Measurements from ENCODE around the gene GLT6D1.

GLT6D1 gene

GRCh38 chr9:135607401-135608293, 31.7 kb downstream of the GLT6D1 start:
- no peak for DNase-seq

DNA sequence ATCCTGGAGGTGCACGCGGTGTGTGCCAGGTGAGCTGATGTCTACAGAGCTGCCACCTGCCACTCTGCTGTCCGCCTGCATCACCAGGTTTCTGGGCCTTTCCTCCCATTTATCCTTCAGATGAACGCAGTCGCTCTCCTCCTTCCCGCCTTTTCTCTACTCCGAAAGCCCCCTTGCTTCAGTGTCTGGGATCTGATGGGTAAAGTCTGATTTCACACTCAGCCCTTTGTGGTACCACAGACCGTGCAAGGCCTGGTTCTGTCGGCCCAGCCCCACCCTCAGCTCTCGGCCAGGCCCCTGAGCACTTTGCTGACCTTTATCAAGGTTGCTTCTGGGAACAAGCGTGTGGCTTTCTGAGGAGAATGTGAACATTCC, 32.5 kb downstream of the GLT6D1 start:
- DNase-seq: no peak

- no peak for DNase-seq
Measured at GRCh38 chr9:135605238-135605781, 34.0 kb downstream of the GLT6D1 start.

GRCh38 chr9:135604437-135605237, 34.7 kb downstream of the GLT6D1 start:
- DNase-seq: no peak

GRCh38 chr9:135602789-135603481, 36.4 kb downstream of the GLT6D1 start:
- DNase-seq: no peak

DNA sequence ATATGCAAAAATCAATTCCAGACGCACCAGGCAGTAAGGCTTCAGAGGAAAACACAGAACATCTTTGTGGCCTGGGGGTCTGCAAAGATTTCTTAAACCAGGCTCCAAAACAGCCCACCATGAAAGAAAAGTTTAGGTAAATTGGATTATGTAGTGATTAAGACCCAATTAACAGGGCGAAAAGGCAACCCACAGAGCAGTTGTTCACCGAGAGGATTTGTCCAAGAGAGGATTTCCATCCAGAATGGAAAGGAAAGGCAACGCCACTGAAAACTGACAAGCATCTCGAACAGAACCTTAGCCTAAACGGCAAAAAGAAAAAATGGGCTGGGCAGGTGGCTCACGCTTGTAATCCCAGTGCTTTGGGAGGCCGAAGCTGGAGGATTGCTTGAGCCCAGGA, 37.4 kb downstream of the GLT6D1 start:
- DNase-seq: no peak

DNA sequence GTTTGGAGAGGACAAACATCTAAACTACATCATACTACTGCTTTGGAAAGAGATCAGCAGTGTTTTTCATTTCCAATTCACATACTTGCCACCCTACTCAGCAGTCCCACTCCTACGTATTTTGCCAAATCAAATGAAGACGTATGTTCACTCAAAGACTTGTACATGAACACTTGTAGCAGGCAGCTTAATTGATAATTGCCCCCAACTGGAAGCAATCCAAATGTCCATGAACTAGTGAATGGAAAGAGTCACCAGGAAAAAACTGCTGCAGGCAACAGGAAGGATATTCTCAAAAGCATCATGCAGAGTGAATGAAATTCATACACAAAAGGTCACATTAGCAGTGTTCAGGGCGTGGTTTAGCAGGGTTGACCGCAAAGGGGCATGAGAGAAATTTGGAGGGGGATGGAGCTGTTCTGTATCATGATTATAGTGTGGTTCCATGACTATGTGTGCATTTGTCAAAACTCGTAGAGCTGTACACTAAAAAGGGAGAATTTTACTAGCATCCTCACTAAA, 39.0 kb downstream of the GLT6D1 start:
- DNase-seq: no peak

- DNase-seq: no peak
Measured at GRCh38 chr9:135596211-135596610, 43.1 kb downstream of the GLT6D1 start.

GRCh38 chr9:135592625-135593024, 46.7 kb downstream of the GLT6D1 start:
- DNase-seq: no peak

GRCh38 chr9:135592331-135592590, 47.1 kb downstream of the GLT6D1 start:
- no peak for DNase-seq

GRCh38 chr9:135591506-135592330, 47.6 kb downstream of the GLT6D1 start:
- DNase-seq: no peak

GRCh38 chr9:135590486-135591079, 48.8 kb downstream of the GLT6D1 start:
- DNase-seq: no peak

DNA sequence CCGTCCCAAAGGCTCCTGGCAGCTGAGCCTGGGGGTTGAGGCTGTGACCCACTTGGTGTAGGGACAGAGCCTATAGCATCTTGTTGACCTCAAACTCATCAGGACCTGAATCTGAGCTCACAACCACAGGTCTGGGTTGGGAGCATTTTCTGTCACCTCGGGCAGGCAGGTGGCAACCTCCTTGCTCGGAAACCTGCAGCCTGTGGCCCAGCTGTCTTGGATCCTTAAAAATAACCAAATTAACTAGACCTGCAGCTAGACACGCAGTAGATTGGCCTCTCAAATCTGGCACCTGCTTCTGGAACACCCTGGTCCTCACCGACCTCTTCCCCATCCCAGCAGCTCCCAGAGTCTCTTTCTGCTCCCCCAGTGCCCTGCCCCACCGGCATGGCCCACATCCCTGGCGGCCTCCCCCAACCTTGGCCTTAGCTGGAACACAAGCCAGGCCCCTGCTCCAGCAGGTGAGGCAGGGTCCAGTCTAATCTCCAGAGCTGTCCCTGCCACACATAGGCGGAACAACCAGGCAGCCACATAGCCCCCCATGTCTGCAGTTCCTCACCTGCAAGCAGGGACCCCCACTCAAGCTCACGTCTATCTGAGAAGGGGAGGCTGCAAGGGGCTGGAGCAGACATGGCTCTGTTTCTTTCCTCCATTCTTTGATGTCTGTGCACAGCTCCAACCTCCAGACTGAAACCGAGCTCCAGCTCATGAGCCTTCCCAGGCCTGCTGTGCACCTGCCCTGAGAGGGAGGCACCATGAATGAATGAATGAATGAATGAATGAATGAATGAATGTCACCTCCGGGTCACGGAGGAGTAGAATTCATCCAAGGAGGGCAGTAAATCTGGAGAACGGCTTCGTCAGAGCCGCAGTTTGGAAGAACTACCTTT, 49.5 kb downstream of the GLT6D1 start:
- no peak for DNase-seq

DNA sequence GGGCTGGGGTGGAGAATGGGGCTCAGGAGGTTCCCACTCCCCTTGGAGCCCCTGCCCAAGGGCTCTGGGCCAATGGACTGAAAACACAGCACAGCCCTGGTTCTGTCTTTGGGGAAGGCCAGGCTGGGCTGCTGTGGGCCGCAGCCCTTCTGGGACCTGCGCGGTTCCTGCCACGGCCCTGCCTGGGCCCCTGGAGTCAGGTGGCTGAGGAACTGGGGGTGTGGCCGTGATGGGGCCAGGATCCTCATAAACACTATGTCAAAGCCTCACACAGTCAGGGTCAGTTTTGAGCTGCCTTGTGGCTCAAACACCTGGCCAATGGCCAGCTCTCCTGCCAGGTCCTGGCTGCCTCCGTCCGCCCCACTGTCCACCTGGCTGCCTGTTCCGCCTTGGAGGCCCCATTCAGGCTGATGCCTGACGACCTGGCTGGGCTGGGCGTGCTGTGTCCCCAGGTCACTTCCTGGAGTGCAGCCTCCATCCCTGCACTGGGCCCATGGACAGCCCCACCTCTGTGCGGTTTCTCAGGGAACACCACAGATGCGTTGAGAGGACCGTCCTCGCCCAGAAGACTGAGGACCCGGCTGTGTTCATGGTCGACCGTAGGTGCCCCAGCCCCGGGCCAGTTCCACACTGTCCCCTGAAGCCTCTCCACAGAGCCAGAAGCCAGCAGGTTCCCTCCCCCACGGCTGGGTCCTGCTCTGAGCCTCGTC, 50.3 kb downstream of the GLT6D1 start:
- DNase-seq: no peak

DNA sequence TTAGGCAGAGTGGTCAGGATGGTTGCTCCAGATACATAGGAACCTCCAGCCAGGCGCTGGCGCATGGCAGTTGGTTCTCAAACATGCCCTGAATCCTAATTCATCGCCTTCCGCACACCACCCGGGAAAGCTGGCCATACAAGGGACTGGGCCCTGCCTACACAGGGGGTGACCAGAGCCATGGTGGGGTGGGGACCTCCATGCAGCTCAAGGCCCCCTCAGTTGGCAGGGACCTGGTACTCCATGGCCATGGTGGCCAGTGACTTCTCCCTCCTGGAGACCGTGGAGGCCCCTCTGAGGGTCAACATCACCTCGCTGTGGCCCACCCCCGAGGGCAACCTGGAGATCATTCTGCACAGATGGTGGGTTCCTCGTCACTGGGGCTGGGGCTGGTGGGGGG, 51.0 kb downstream of the GLT6D1 start:
- no peak for DNase-seq

DNA sequence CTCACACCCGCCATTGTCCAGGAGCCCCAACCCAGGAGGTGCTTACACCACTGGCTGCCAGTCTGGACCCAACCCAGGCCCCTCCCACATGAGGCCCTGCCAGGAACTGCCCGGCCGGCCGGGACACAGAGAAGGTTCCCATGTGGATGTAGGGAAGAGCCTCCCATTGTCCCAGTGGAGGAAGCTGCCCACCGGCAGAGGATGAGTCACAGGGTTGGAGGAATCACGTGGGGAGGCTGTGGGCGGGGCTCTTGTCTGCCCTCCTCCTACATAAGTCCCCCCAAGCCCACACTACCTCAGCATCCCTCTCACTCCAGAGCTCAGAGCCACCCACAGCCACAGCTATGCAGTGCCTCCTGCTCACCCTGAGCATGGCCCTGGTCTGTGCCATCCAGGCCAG, 51.7 kb downstream of the GLT6D1 start:
- no peak for DNase-seq

DNA sequence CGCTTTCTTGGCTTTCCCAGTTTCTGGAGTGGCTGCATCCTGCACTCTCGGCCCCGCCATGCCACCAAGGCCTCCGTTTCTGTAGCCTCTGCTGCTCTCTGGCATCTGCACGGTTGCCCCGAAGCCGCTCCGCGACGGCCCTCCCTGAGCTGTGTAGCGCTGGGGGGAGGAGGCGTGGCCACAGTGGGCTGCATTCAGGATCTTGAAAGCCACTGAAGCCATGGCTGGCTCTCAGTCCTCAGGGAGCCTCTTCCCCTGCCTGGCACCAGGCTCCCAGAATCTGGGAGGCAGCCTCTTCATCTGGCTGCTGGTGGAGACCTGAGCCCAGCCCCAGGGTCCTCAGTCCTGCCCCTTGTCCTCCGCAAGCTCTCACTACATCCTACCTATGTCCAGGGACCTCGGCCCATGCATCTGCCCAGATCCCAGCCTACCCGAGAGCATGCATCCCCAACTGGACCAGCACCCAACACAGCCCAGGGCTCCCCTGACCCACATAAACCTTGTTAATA, 52.7 kb downstream of the GLT6D1 start:
- no peak for DNase-seq

GRCh38 chr9:135584934-135585333, 54.4 kb downstream of the GLT6D1 start:
- DNase-seq: no peak

GRCh38 chr9:135584371-135584770, 55.0 kb downstream of the GLT6D1 start:
- no peak for DNase-seq

- DNase-seq: no peak
Measured at GRCh38 chr9:135583688-135584011, 55.7 kb downstream of the GLT6D1 start.
